HL-60 (cell line): Measurements from ENCODE around the gene PARVB.
A peak's percentile ranks its signal among the peaks of the same experiment; 100 is the strongest.

ENCODE experiments used
- DNase-seq, 2 experiments: peaks; one replicate each; pipeline ENCODE4 v3.0.0-alpha.2; 2010 to 2020; ENCODE audit warnings: low read depth in 1 of 2, low spot score in 1 of 2
- H3K27ac ChIP-seq: fragments of 250-450 bp; sonication (Bioruptor Pico); replicated peaks from 2 replicates; pipeline ENCODE4 v1.5.1; 2020; ENCODE audit warnings: mild to moderate bottlenecking, moderate library complexity
- H3K27me3 ChIP-seq: fragments of 250-450 bp; sonication (Bioruptor Pico); 2 replicates; pipeline ENCODE4 v1.5.1; 2021; ENCODE audit warnings: mild to moderate bottlenecking, moderate library complexity; ENCODE audit not compliant: insufficient read depth, poor library complexity, severe bottlenecking
- H3K4me3 ChIP-seq: replicated peaks from 2 replicates; pipeline ENCODE4 v1.5.1; 2011; ENCODE audit warnings: mild to moderate bottlenecking, control low read depth, low read length; ENCODE audit not compliant: insufficient read depth
- GABPA ChIP-seq: IDR thresholded peaks from 2 replicates; pipeline ENCODE4 v1.6.1; 2012; ENCODE audit warnings: low read depth
- POLR2AphosphoS5 ChIP-seq: IDR thresholded peaks from 2 replicates; pipeline ENCODE4 v1.6.1; 2012; ENCODE audit warnings: low read depth
- SPI1 ChIP-seq: IDR thresholded peaks from 2 replicates; pipeline ENCODE4 v1.6.1; 2012; ENCODE audit warnings: low read depth, mild to moderate bottlenecking, borderline replicate concordance
- TF ChIP-seq, protein P1 (sequence below): IDR thresholded peaks from 2 replicates; pipeline ENCODE4 v1.6.1; 2012; ENCODE audit warnings: low read depth; ENCODE audit not compliant: insufficient replicate concordance
- TF ChIP-seq, protein P2 (sequence below): IDR thresholded peaks from one replicate; pipeline ENCODE4 v1.5.1; 2011; ENCODE audit warnings: low read length, control low read depth, inconsistent platforms; ENCODE audit not compliant: insufficient read depth

PARVB gene

DNA sequence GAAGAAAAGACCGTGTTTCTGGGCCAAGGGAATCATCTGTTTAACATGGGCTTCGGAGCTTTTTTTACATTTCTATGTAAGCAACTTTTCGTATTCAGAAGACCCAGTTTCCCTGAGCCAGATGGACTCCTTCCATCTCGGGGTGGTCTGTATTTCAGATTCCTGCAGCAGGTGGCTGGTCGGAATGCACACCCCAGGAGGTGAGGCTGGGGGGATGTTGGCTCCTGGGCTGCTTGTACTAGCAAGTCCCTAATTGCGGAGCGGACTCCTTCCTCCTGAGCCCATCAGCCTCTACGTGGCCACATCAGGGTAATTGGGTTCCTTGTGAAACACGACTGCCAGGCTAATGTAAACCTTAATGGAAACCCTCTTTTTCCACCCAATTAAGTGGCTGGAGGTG lies 58.7 kb downstream of the PARVB start:
- Histone ChIP-seq H3K4me3 (no peak overlapping the region), H3K27ac (no peak overlapping the region), H3K27me3 (no peaks in the 10 kb centered on the region)
- no peak for DNase-seq
- TF ChIP-seq POLR2AphosphoS5, result no peak

- no peak overlapping the region for H3K4me3 ChIP-seq
- no peak for DNase-seq
- no peak overlapping the region for H3K27ac ChIP-seq
- TF ChIP-seq, protein P1, sequence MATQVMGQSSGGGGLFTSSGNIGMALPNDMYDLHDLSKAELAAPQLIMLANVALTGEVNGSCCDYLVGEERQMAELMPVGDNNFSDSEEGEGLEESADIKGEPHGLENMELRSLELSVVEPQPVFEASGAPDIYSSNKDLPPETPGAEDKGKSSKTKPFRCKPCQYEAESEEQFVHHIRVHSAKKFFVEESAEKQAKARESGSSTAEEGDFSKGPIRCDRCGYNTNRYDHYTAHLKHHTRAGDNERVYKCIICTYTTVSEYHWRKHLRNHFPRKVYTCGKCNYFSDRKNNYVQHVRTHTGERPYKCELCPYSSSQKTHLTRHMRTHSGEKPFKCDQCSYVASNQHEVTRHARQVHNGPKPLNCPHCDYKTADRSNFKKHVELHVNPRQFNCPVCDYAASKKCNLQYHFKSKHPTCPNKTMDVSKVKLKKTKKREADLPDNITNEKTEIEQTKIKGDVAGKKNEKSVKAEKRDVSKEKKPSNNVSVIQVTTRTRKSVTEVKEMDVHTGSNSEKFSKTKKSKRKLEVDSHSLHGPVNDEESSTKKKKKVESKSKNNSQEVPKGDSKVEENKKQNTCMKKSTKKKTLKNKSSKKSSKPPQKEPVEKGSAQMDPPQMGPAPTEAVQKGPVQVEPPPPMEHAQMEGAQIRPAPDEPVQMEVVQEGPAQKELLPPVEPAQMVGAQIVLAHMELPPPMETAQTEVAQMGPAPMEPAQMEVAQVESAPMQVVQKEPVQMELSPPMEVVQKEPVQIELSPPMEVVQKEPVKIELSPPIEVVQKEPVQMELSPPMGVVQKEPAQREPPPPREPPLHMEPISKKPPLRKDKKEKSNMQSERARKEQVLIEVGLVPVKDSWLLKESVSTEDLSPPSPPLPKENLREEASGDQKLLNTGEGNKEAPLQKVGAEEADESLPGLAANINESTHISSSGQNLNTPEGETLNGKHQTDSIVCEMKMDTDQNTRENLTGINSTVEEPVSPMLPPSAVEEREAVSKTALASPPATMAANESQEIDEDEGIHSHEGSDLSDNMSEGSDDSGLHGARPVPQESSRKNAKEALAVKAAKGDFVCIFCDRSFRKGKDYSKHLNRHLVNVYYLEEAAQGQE, result no peak
- TF ChIP-seq POLR2AphosphoS5 (no peak), SPI1 (no peak), GABPA (no peak)
- TF ChIP-seq, protein P2, sequence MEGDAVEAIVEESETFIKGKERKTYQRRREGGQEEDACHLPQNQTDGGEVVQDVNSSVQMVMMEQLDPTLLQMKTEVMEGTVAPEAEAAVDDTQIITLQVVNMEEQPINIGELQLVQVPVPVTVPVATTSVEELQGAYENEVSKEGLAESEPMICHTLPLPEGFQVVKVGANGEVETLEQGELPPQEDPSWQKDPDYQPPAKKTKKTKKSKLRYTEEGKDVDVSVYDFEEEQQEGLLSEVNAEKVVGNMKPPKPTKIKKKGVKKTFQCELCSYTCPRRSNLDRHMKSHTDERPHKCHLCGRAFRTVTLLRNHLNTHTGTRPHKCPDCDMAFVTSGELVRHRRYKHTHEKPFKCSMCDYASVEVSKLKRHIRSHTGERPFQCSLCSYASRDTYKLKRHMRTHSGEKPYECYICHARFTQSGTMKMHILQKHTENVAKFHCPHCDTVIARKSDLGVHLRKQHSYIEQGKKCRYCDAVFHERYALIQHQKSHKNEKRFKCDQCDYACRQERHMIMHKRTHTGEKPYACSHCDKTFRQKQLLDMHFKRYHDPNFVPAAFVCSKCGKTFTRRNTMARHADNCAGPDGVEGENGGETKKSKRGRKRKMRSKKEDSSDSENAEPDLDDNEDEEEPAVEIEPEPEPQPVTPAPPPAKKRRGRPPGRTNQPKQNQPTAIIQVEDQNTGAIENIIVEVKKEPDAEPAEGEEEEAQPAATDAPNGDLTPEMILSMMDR, result no peak
- H3K27me3 ChIP-seq, result no peaks in the 10 kb centered on the region
Measured at GRCh38 chr22:44084044-44084772, 60.1 kb downstream of the PARVB start.

GRCh38 chr22:44085743-44086270 lies 61.7 kb downstream of the PARVB start:
- no peak overlapping the region for H3K4me3 ChIP-seq
- TF ChIP-seq, protein P2, result peak; percentile 22
- TF ChIP-seq POLR2AphosphoS5 (no peak), SPI1 (no peak), GABPA (no peak)
- TF ChIP-seq, protein P1, result no peak
- no peaks in the 10 kb centered on the region for H3K27me3 ChIP-seq
- no peak overlapping the region for H3K27ac ChIP-seq
- peak; percentile 17 to 60 for DNase-seq

DNA sequence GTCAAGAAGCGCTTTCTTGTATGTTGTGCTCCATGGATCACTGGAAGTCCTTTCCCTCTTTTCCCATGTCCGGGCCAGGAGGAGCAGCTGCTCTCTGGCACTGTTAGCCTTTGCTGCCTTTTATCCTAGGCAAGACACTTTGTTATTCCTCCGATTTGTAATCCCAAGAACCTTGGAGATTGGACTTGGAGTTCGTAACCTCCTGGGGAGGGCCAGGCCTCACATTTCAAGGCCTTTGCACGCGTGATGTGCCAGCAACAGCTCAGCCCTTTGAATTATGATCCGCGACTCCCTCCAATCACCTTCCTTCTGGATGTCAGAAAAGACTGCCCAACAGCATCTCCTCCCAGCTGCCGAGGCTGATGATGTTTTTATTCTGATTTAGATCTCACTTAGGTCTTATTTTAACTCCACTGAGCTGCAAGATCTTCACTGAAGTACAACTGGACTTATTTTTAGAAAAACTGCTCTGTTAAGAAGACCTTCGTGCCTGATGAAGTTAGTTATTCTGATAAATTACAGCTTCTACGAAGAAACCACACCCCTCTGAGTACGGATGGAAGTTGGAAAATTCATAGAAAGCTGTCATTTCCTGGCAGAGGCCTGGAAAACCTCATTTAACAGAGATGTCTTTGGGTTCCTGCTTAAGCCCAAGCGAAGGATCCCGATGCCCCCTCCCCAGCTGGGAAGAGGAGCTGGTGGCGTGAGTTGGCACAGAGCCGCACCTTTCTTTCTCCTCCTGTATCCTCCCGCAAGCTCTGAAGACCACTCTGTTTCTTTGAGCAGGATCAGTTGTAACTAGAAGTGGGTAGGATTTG lies 62.4 kb downstream of the PARVB start:
- no peak for DNase-seq
- Histone ChIP-seq H3K27ac (no peak overlapping the region), H3K27me3 (no peaks in the 10 kb centered on the region), H3K4me3 (no peak overlapping the region)
- TF ChIP-seq SPI1 (no peak), POLR2AphosphoS5 (no peak), GABPA (no peak)
- TF ChIP-seq, protein P1, result no peak
- TF ChIP-seq, protein P2, result no peak
